Lower leg skin (tissue), 3 donors: Measurements from ENCODE around the gene DGKH.

Source experiments
- CTCF ChIP-seq, 3 donors: fragments of 450-650 bp; IDR thresholded peaks; one replicate each; pipeline ENCODE4 v1.5.1; 2016; ENCODE audit warnings: antibody characterized with exemption in 3 of 3, mild to moderate bottlenecking in 3 of 3, moderate library complexity in 2 of 3
- POLR2A ChIP-seq, 2 donors: fragments of 450-650 bp; IDR thresholded peaks; one replicate each; pipeline ENCODE4 v1.6.1; 2016 to 2017; ENCODE audit warnings: antibody characterized with exemption in 2 of 2, mild to moderate bottlenecking in 1 of 2, moderate library complexity in 1 of 2

GRCh38 chr13:42225051-42225450, 176.6 kb downstream of the DGKH start:
- TF ChIP-seq CTCF (IDR thresholded peaks at IDR 0.05) = no peak
- no peak for TF ChIP-seq POLR2A (IDR thresholded peaks at IDR 0.05)
